ENCODE results near the gene HRC. TPM values are rescaled to one million over a fixed set of nuclear protein-coding genes. Genes with fewer than 3 reads are reported as not detected.

The HRC gene
- total RNA-seq, 1 experiment from 2014 or later: not detected

- Histone ChIP-seq H2AFZ (no peak overlapping the region), H3K27ac (no peak overlapping the region), H3K27me3 (ENCODE audit: insufficient read depth, low read depth) (peaks cover 13% of the 10 kb centered on the region), H3K4me3 (no peak overlapping the region), H3K9me3 (ENCODE audit: insufficient read depth, low read depth) (no peaks in the 10 kb centered on the region), H4K20me1 (ENCODE audit: insufficient read depth) (peaks cover 3% of the 10 kb centered on the region; the same call in 1 of the 2 replicates), H3K4me2 (no peak overlapping the region), H3K4me1 (replicated peaks; ENCODE audit: insufficient read depth) (peaks cover 15% of the 10 kb centered on the region; the same call in 1 of the 2 replicates), H3F3A (ENCODE audit: insufficient read depth, low read depth) (peaks cover 23% of the 10 kb centered on the region), H3K79me2 (ENCODE audit: low read depth) (no peaks in the 10 kb centered on the region), H3K36me3 (ENCODE audit: low read depth) (no peaks in the 10 kb centered on the region), H3K9me2 (ENCODE audit: insufficient read depth) (no peaks in the 10 kb centered on the region)
- TF ChIP-seq CTCF (conservative IDR thresholded peaks at IDR 0.05) (no peak), EZH2 (IDR thresholded peaks at IDR 0.05; ENCODE audit: low read depth) (no peak)
- no peak for DNase-seq
- ChIA-PET POLR2A (ENCODE audit: unreplicated experiment) (interaction anchor here (0.7 kb wide), 1 partner anchor 425 kb away, joined by 7 read pairs; the partner anchor contains the start of gene FUT2), CTCF (no interaction called here)
- BruUV-seq (replicated peaks): no TSS peak
- intact Hi-C loops (cut with micrococcal nuclease; ENCODE audit: unreplicated experiment): no loop called here
Measured at GRCh38 chr19:49120868-49121267, 34.3 kb downstream of the HRC start.

GRCh38 chr19:49120325-49120683, 34.9 kb downstream of the HRC start:
- CTCF ChIA-PET: interaction anchor here (0.6 to 0.7 kb wide), 2 partner anchors 7 to 179 kb away, joined by 5 read pairs; no protein-coding TSS in a partner anchor
- no peaks in the 10 kb centered on the region for H3K79me2 ChIP-seq (ENCODE audit: low read depth)
- no peaks in the 10 kb centered on the region for H3K36me3 ChIP-seq (ENCODE audit: low read depth)
- no TSS peak for BruUV-seq (replicated peaks)
- H4K20me1 ChIP-seq (ENCODE audit: insufficient read depth): peaks cover 3% of the 10 kb centered on the region; the same call in 1 of the 2 replicates
- H3F3A ChIP-seq (ENCODE audit: insufficient read depth, low read depth): peaks cover 23% of the 10 kb centered on the region
- intact Hi-C loops (cut with micrococcal nuclease; ENCODE audit: unreplicated experiment): no loop called here
- DNase-seq: no peak
- H2AFZ ChIP-seq: no peak overlapping the region
- POLR2A ChIA-PET (ENCODE audit: unreplicated experiment): no interaction called here
- H3K9me2 ChIP-seq (ENCODE audit: insufficient read depth): no peaks in the 10 kb centered on the region
- H3K27ac ChIP-seq: no peak overlapping the region
- H3K27me3 ChIP-seq (ENCODE audit: insufficient read depth, low read depth): peaks cover 13% of the 10 kb centered on the region
- peak overlapping the region; percentile 94 for H3K4me2 ChIP-seq
- TF ChIP-seq EZH2 (IDR thresholded peaks at IDR 0.05; ENCODE audit: low read depth): no peak
- H3K9me3 ChIP-seq (ENCODE audit: insufficient read depth, low read depth): no peaks in the 10 kb centered on the region
- H3K4me1 ChIP-seq (replicated peaks; ENCODE audit: insufficient read depth): peaks cover 12% of the 10 kb centered on the region; the same call in 1 of the 2 replicates
- H3K4me3 ChIP-seq: peak overlapping the region; percentile 74; the same call in 1 of the 2 replicates

GRCh38 chr19:49119411-49120324, 35.5 kb downstream of the HRC start, which contains the start of gene PPFIA3:
Gene PPFIA3, plus strand, starts transcription at chr19:49119544. Its CDS starts 8,330 bp downstream, at chr19:49127874.
- no TSS peak for BruUV-seq (replicated peaks)
- Histone ChIP-seq H3F3A (ENCODE audit: insufficient read depth, low read depth) (peaks cover 19% of the 10 kb centered on the region), H3K4me2 (peak within 1 kb of the TSS; percentile 94), H3K9me2 (ENCODE audit: insufficient read depth) (no peaks in the 10 kb centered on the region), H2AFZ (peak within 1 kb of the TSS; percentile 98), H3K36me3 (ENCODE audit: low read depth) (no peaks in the 10 kb centered on the region), H4K20me1 (ENCODE audit: insufficient read depth) (peaks cover 3% of the 10 kb centered on the region; the same call in 1 of the 2 replicates), H3K27ac (peak within 1 kb of the TSS; percentile 63), H3K27me3 (ENCODE audit: insufficient read depth, low read depth) (peaks cover 13% of the 10 kb centered on the region), H3K79me2 (ENCODE audit: low read depth) (no peaks in the 10 kb centered on the region), H3K4me1 (replicated peaks; ENCODE audit: insufficient read depth) (peaks cover 6% of the 10 kb centered on the region), H3K9me3 (ENCODE audit: insufficient read depth, low read depth) (no peaks in the 10 kb centered on the region), H3K4me3 (peak within 1 kb of the TSS; percentile 74)
- 0 out of 2 replicates have a peak, but pooled peaks have one; percentile 10 for TF ChIP-seq EZH2 (IDR thresholded peaks at IDR 0.05; ENCODE audit: low read depth)
- TF ChIP-seq CTCF (conservative IDR thresholded peaks at IDR 0.05): no peak
- peak in 1 of 2 experiments; percentile 64 for DNase-seq
- CTCF ChIA-PET: interaction anchor here (0.6 to 0.7 kb wide), 2 partner anchors 8 to 179 kb away, joined by 5 read pairs; no protein-coding TSS in a partner anchor
- intact Hi-C loops (cut with micrococcal nuclease; ENCODE audit: unreplicated experiment): loop anchor here (2.0 kb wide), 2 partner anchors 29 to 45 kb away; no protein-coding TSS in a partner anchor
- POLR2A ChIA-PET (ENCODE audit: unreplicated experiment): interaction anchor here (0.6 kb wide), 1 partner anchor 36 kb away, joined by 15 read pairs; no protein-coding TSS in a partner anchor
